GM23248 (cell line): ENCODE data around the gene BBLN.

Source experiments
- EZH2 ChIP-seq: fragments of 200-600 bp; sonication (generic); IDR thresholded peaks from 2 replicates; pipeline ENCODE4 v1.6.1; 2018; ENCODE audit warnings: antibody characterized with exemption, mild to moderate bottlenecking; ENCODE audit not compliant: insufficient read depth, poor library complexity, severe bottlenecking
- EZH2phosphoT487 ChIP-seq: fragments of 200-600 bp; sonication (generic); IDR thresholded peaks from 2 replicates; pipeline ENCODE4 v1.6.1; 2018; ENCODE audit warnings: antibody characterized with exemption, moderate library complexity, mild to moderate bottlenecking, low read depth; ENCODE audit not compliant: insufficient read depth

- no peak for TF ChIP-seq EZH2
- no peak for TF ChIP-seq EZH2phosphoT487
Observed at GRCh38 chr9:128201441-128202369, 41.6 kb downstream of the BBLN start.
